Measurements from ENCODE around the gene CHST15. TPM values are rescaled to one million over a fixed set of nuclear protein-coding genes. Genes with fewer than 3 reads are reported as not detected.
"Not testable (repeated sequence)": the region's sequence is repeated elsewhere in the genome, so short reads cannot be mapped to it uniquely, and the experiment has no call there.

CHST15 gene
- total RNA-seq, 4 donors from 2014 or later: 43.2 to 104 (median 81.5) TPM

DNA sequence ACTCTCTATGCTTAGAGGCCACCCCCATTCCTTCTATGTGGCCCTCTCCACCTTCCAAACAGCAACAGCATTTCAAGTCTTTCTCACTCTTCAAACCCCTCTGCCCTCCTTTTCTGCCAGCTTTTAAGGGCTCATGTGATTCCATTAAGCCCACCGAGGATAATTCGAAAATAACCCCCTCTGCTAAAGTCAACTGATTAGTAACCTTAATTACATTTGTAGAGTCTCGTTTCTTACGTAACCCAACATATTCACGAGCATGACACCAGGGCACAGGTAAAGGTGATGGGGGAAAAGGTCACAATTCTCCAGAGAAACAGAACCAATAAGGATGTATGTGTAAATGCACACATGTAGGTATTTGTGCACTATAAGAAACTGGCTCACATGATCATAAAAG lies 6.7 kb upstream of the CHST15 start:
- Histone ChIP-seq H3K27ac (no peak overlapping the region), H3K4me3 (replicated peaks in 1 of 3) (no peak overlapping the region), H3K9me3 (no peaks in the 10 kb centered on the region), H3K4me1 (peaks cover 10 to 30% of the 10 kb centered on the region in 2 donors), H3K36me3 (no peaks in the 10 kb centered on the region), H3K27me3 (no peaks in the 10 kb centered on the region)
- TF ChIP-seq POLR2A (IDR thresholded peaks at IDR 0.05): no peak
- TF ChIP-seq, protein P1, sequence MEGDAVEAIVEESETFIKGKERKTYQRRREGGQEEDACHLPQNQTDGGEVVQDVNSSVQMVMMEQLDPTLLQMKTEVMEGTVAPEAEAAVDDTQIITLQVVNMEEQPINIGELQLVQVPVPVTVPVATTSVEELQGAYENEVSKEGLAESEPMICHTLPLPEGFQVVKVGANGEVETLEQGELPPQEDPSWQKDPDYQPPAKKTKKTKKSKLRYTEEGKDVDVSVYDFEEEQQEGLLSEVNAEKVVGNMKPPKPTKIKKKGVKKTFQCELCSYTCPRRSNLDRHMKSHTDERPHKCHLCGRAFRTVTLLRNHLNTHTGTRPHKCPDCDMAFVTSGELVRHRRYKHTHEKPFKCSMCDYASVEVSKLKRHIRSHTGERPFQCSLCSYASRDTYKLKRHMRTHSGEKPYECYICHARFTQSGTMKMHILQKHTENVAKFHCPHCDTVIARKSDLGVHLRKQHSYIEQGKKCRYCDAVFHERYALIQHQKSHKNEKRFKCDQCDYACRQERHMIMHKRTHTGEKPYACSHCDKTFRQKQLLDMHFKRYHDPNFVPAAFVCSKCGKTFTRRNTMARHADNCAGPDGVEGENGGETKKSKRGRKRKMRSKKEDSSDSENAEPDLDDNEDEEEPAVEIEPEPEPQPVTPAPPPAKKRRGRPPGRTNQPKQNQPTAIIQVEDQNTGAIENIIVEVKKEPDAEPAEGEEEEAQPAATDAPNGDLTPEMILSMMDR (IDR thresholded peaks at IDR 0.05): no peak
- intact Hi-C loops (cut with DNase I): no loop called here
- no peak for DNase-seq
- WGBS, 2 donors: 94 to 96% methylated on average over 5 of the region's 5 CpGs

DNA sequence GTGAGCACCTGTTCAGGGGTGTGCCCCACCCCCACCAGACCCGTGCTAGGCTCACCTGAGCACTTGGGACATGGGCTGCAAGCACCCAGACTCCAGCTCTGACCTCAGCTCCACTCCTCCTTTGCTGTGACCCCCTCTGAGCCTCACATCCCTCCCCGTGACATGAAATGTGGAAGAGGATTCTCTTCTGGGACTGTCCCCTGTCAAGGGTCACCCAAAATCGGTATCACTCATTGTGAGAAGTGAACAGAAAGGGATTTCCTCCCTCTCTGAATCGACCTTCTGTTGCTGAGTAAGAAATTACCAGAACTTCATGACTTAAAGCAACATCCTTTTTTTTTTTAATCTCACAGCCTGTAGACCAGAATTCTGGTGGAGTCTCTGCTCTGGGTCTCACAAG lies 6.2 kb upstream of the CHST15 start:
- no peak for TF ChIP-seq POLR2A (IDR thresholded peaks at IDR 0.05)
- TF ChIP-seq, protein P1 (IDR thresholded peaks at IDR 0.05): no peak
- no peak overlapping the region for H3K27ac ChIP-seq
- no peaks in the 10 kb centered on the region for H3K36me3 ChIP-seq
- H3K27me3 ChIP-seq: no peaks in the 10 kb centered on the region
- H3K4me3 ChIP-seq (replicated peaks in 1 of 3): no peak overlapping the region
- no peak for DNase-seq
- no peaks in the 10 kb centered on the region for H3K9me3 ChIP-seq
- WGBS, 2 donors: 67 to 72% methylated on average over 4 of the region's 4 CpGs
- H3K4me1 ChIP-seq: peaks cover 5 to 30% of the 10 kb centered on the region in 2 donors
- intact Hi-C loops (cut with DNase I): no loop called here

DNA sequence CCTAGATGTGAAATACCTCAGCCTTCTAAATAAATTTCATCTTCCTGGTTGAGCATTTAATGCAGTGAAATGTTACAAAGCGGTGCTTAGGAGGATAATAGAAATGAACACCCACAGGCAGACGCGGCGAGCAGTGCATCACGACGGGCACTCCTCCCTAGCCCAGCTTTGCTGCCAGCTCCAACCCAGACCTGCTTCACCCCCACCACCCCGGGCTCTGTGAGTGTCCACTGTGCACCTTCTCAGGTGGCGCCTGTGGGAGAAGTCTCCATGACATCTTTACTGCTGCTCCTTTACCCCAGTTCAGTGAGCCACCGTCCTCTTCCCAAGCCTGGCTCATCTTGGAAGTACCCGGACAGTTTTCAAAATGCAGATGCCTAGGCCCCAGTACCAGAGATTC lies 5.2 kb upstream of the CHST15 start:
- peaks cover 7 to 27% of the 10 kb centered on the region in 2 donors for H3K4me1 ChIP-seq
- intact Hi-C loops (cut with DNase I): no loop called here
- TF ChIP-seq, protein P1 (IDR thresholded peaks at IDR 0.05): no peak
- TF ChIP-seq POLR2A (IDR thresholded peaks at IDR 0.05): no peak
- no peak overlapping the region for H3K27ac ChIP-seq
- H3K4me3 ChIP-seq (replicated peaks in 1 of 3): no peak overlapping the region
- WGBS, 2 donors: 85 to 92% methylated on average over 10 of the region's 10 CpGs
- no peaks in the 10 kb centered on the region for H3K9me3 ChIP-seq
- DNase-seq: no peak
- H3K27me3 ChIP-seq: no peaks in the 10 kb centered on the region
- no peaks in the 10 kb centered on the region for H3K36me3 ChIP-seq

DNA sequence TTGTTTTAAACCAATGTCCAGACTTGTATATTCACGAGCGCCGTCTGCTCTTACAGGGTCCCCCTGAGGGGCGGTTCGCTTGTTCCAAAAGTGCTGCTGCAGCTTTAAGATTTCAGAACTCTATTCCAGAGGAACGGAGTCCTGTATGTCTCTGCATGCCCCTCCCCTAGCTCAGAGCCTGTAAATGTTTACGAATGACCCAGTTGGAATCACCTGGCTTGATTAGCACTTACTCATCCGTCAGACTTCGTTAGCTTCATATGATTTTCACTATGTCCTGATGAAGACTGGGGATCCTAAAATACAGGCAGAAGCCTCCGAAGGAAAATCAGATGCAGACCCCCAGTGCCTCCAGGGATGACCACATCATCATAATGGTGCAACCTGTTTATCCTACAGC lies 4.5 kb upstream of the CHST15 start:
- no peak for TF ChIP-seq POLR2A (IDR thresholded peaks at IDR 0.05)
- TF ChIP-seq, protein P1 (IDR thresholded peaks at IDR 0.05): no peak
- DNase-seq: no peak
- 67 to 76% methylated on average over 10 of the region's 10 CpGs for WGBS, 2 donors
- no peak overlapping the region for H3K4me3 ChIP-seq (replicated peaks in 1 of 3)
- H3K27me3 ChIP-seq: no peaks in the 10 kb centered on the region
- no peaks in the 10 kb centered on the region for H3K36me3 ChIP-seq
- intact Hi-C loops (cut with DNase I): no loop called here
- no peaks in the 10 kb centered on the region for H3K9me3 ChIP-seq
- H3K27ac ChIP-seq: no peak overlapping the region
- H3K4me1 ChIP-seq: peaks cover 7 to 24% of the 10 kb centered on the region in 2 donors

DNA sequence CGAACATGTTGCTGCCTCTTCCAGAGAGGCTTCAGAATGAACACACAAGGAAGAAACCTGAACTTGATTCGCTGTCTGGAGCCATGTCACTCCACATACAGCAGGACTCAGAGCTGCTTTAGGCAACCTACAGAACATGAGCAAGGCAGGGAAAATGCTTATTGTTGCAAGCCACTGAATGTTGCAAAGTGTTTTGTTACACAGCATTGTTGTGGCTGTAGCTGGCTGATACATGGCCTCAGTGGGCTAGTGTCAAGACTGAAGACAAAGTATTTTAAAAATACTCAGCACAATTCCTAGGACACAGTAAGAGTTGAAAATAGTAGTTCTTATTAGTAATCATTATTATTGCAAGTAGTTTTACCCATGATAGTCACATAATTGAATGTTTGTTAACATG lies 3.1 kb upstream of the CHST15 start:
- no peak for DNase-seq
- Histone ChIP-seq H3K27me3 (no peaks in the 10 kb centered on the region), H3K36me3 (no peaks in the 10 kb centered on the region), H3K9me3 (no peaks in the 10 kb centered on the region), H3K4me1 (peaks cover 8 to 17% of the 10 kb centered on the region in 2 donors), H3K4me3 (replicated peaks in 1 of 3) (no peak overlapping the region), H3K27ac (no peak overlapping the region)
- intact Hi-C loops (cut with DNase I): no loop called here
- WGBS, 2 donors: 77 to 100% methylated on average over 1 to 2 of the region's 2 CpGs
- TF ChIP-seq, protein P1 (IDR thresholded peaks at IDR 0.05): no peak

DNA sequence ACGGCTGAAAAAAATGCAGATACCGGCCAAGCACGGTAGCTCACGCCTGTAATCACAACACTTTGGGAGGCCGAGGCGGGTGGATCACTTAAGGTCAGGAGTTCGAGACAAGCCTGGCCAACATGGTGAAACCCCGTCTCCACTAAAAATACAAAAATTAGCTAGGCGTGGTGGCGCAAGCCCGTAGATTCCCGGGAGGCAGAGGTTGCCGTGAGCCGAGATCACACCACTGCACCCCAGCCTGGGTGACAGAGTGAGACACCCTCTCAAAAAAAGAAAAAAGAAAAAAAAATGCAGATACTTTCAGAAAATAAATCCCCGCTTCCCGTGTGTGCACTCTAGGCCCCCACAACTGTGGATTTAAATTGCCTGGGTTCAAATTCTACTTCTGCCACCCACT lies 2.4 kb upstream of the CHST15 start:
- WGBS, 2 donors: 89 to 94% methylated on average over 16 of the region's 16 CpGs
- H3K27me3 ChIP-seq; H3K36me3 ChIP-seq; H3K9me3 ChIP-seq; DNase-seq; H3K4me3 ChIP-seq (replicated peaks in 1 of 3); intact Hi-C loops (cut with DNase I): not testable (repeated sequence)
- Histone ChIP-seq H3K4me1 (peaks cover 14 to 22% of the 10 kb centered on the region in 2 donors), H3K27ac (peak overlapping the region in 1 of 3 donors; percentile 4)
